ENCODE measurements around the gene EIF3J. TPM values are rescaled to one million over a fixed set of nuclear protein-coding genes. Genes with fewer than 3 reads are reported as not detected.

Gene EIF3J
- total RNA-seq, 1 donor from 2014 or later: 76.2 TPM

- Histone ChIP-seq H3K9ac (no peak overlapping the region), H3K27me3 (no peaks in the 10 kb centered on the region), H3K27ac (no peak overlapping the region), H2AFZ (replicated peaks) (no peak overlapping the region), H3K4me3 (no peak overlapping the region), H3K9me3 (ENCODE audit: low read depth) (no peaks in the 10 kb centered on the region), H3K4me2 (no peak overlapping the region), H3K4me1 (no peaks in the 10 kb centered on the region), H3F3A (ENCODE audit: low read depth) (no peaks in the 10 kb centered on the region), H3K36me3 (peaks cover 6% of the 10 kb centered on the region), H3K79me2 (ENCODE audit: low read depth) (no peaks in the 10 kb centered on the region), H4K20me1 (ENCODE audit: low read depth) (no peaks in the 10 kb centered on the region)
- no peak for DNase-seq (ENCODE audit: low spot score)
- H3K27ac Mint-ChIP-seq: no peak overlapping the region
- no peaks in the 10 kb centered on the region for H3K4me1 Mint-ChIP-seq
- no peak overlapping the region for H3K4me3 Mint-ChIP-seq
- peaks cover 22% of the 10 kb centered on the region for H3K36me3 Mint-ChIP-seq
- H3K9me3 Mint-ChIP-seq: no peaks in the 10 kb centered on the region
- no peaks in the 10 kb centered on the region for H3K27me3 Mint-ChIP-seq (ENCODE audit: insufficient read depth, low read depth)
- TF ChIP-seq EZH2phosphoT487 (IDR thresholded peaks at IDR 0.05) (no peak), EZH2 (IDR thresholded peaks at IDR 0.05) (no peak), CTCF (IDR thresholded peaks at IDR 0.05) (no peak)
Measured at GRCh38 chr15:44598892-44599291, 61.9 kb downstream of the EIF3J start.

- Histone ChIP-seq H3K79me2 (ENCODE audit: low read depth) (no peaks in the 10 kb centered on the region), H4K20me1 (ENCODE audit: low read depth) (no peaks in the 10 kb centered on the region), H3F3A (ENCODE audit: low read depth) (no peaks in the 10 kb centered on the region), H2AFZ (replicated peaks) (no peak overlapping the region), H3K9me3 (ENCODE audit: low read depth) (no peaks in the 10 kb centered on the region), H3K27me3 (no peaks in the 10 kb centered on the region), H3K4me1 (no peaks in the 10 kb centered on the region), H3K27ac (no peak overlapping the region), H3K4me3 (no peak overlapping the region), H3K9ac (no peak overlapping the region), H3K36me3 (peaks cover 6% of the 10 kb centered on the region), H3K4me2 (no peak overlapping the region)
- Mint-ChIP-seq H3K9me3 (no peaks in the 10 kb centered on the region), H3K4me1 (no peaks in the 10 kb centered on the region), H3K4me3 (no peak overlapping the region), H3K27me3 (ENCODE audit: insufficient read depth, low read depth) (no peaks in the 10 kb centered on the region), H3K36me3 (peaks cover 23% of the 10 kb centered on the region), H3K27ac (no peak overlapping the region)
- no peak for TF ChIP-seq EZH2phosphoT487 (IDR thresholded peaks at IDR 0.05)
- no peak for TF ChIP-seq EZH2 (IDR thresholded peaks at IDR 0.05)
- no peak for TF ChIP-seq CTCF (IDR thresholded peaks at IDR 0.05)
- DNase-seq (ENCODE audit: low spot score): no peak
Measured at GRCh38 chr15:44603126-44603525, 66.2 kb downstream of the EIF3J start.

- TF ChIP-seq EZH2phosphoT487 (IDR thresholded peaks at IDR 0.05) (no peak), EZH2 (IDR thresholded peaks at IDR 0.05) (no peak), CTCF (IDR thresholded peaks at IDR 0.05) (no peak)
Measured at GRCh38 chr15:44606740-44607139, 69.8 kb downstream of the EIF3J start.

More at GRCh38 chr15:44606740-44607139, 69.8 kb downstream of the EIF3J start:
- no peak overlapping the region for H3K27ac ChIP-seq
- no peaks in the 10 kb centered on the region for H3K79me2 ChIP-seq (ENCODE audit: low read depth)
- no peak overlapping the region for H3K4me2 ChIP-seq
- no peak overlapping the region for H2AFZ ChIP-seq (replicated peaks)
- Mint-ChIP-seq H3K9me3 (no peaks in the 10 kb centered on the region), H3K27ac (no peak overlapping the region), H3K4me1 (no peaks in the 10 kb centered on the region), H3K36me3 (peaks cover 31% of the 10 kb centered on the region), H3K4me3 (no peak overlapping the region), H3K27me3 (ENCODE audit: insufficient read depth, low read depth) (no peaks in the 10 kb centered on the region)
- H3K9ac ChIP-seq: no peak overlapping the region
- H3K27me3 ChIP-seq: no peaks in the 10 kb centered on the region
- no peak for DNase-seq (ENCODE audit: low spot score)
- H3K36me3 ChIP-seq: peaks cover 9% of the 10 kb centered on the region
- no peaks in the 10 kb centered on the region for H3K4me1 ChIP-seq
- H3K9me3 ChIP-seq (ENCODE audit: low read depth): no peaks in the 10 kb centered on the region
- no peaks in the 10 kb centered on the region for H3F3A ChIP-seq (ENCODE audit: low read depth)
- H4K20me1 ChIP-seq (ENCODE audit: low read depth): no peaks in the 10 kb centered on the region
- no peak overlapping the region for H3K4me3 ChIP-seq

Other genes starting within 250 kb of the EIF3J start
- 32.3 and 45.6 TPM in 2 replicates for gene GOLM2, start 248.4 kb upstream of the EIF3J start, total RNA-seq (ENCODE audit: low replicate concordance)
- 179 and 207 TPM in 2 replicates for gene CTDSPL2, start 109.5 kb upstream of the EIF3J start, total RNA-seq (ENCODE audit: low replicate concordance)
- gene SPG11, start 126.5 kb downstream of the EIF3J start, total RNA-seq (ENCODE audit: low replicate concordance): 60.1 and 65.9 TPM in 2 replicates
- gene PATL2, start 174.2 kb downstream of the EIF3J start, total RNA-seq (ENCODE audit: low replicate concordance): 0.68 TPM in 1 of 2 replicates, not detected in the other
- 73.5 and 120 TPM in 2 replicates for gene B2M, start 174.4 kb downstream of the EIF3J start, total RNA-seq (ENCODE audit: low replicate concordance)
- gene TRIM69, start 199.4 kb downstream of the EIF3J start, total RNA-seq (ENCODE audit: low replicate concordance): 0.46 and 0.51 TPM in 2 replicates